ENCODE results near the gene MYO7B.

DNA sequence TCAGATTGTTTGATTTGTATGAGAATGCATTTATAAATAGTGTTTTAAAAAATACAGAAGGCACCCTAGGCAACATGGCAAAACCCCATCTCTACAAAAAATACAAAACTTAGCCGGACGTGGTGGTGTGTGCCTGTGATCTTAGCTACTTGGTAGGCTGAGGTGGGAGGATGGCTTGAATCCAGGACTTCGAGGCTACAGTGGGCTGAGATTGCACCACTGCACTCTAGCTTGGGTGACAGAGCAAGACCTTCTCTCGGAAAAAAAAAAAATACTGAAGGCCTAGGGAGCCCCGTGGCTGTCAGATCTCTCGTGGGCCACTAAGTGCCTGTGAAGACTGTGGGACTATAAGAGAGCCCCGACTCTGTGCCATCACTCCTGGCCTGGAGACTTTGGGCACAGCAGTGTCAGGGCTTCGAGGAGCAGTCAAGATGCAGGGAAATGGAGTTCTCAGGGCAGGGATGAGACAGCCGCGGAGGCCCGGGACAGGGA lies 40.5 kb downstream of the MYO7B start:
- TF ChIP-seq CTCF (IDR thresholded peaks at IDR 0.05 in 4 of 5, conservative IDR thresholded peaks at IDR 0.05 in 1 of 5) (no peak), POLR2A (IDR thresholded peaks at IDR 0.05) (no peak)
